ENCODE data around the gene MARS1.

The MARS1 gene

GRCh38 chr12:57451233-57451778, 36.6 kb upstream of the MARS1 start:
- TF ChIP-seq POLR2AphosphoS5 (IDR thresholded peaks at IDR 0.05; ENCODE audit: low read depth, low read length) (no peak), SIN3A (IDR thresholded peaks at IDR 0.05; ENCODE audit: borderline replicate concordance, insufficient read depth, low read length) (no peak), TAF1 (IDR thresholded peaks at IDR 0.05; ENCODE audit: borderline replicate concordance, insufficient read depth, low read length) (no peak), FOXP2 (optimal IDR thresholded peaks at IDR 0.05; ENCODE audit: borderline replicate concordance, extremely low read depth, extremely low read length, insufficient read depth) (no peak), REST (IDR thresholded peaks at IDR 0.05; ENCODE audit: insufficient read depth in 1 of 2, low read depth in 2 of 2, low read length in 2 of 2) (no peak)

- TF ChIP-seq FOXP2 (optimal IDR thresholded peaks at IDR 0.05; ENCODE audit: borderline replicate concordance, extremely low read depth, extremely low read length, insufficient read depth) (no peak), POLR2AphosphoS5 (IDR thresholded peaks at IDR 0.05; ENCODE audit: low read depth, low read length) (no peak), REST (IDR thresholded peaks at IDR 0.05; ENCODE audit: insufficient read depth in 1 of 2, low read depth in 2 of 2, low read length in 2 of 2) (no peak)
These were observed 35.5 kb upstream of the MARS1 start for GRCh38 chr12:57452181-57452936.

- TF ChIP-seq SIN3A (IDR thresholded peaks at IDR 0.05; ENCODE audit: borderline replicate concordance, insufficient read depth, low read length) (no peak), REST (IDR thresholded peaks at IDR 0.05; ENCODE audit: insufficient read depth in 1 of 2, low read depth in 2 of 2, low read length in 2 of 2) (0 out of 4 replicates have a peak, but pooled peaks of 1 of the 2 experiments have one; percentile 26)
These were observed 34.8 kb upstream of the MARS1 start for GRCh38 chr12:57452937-57453509.

GRCh38 chr12:57454213-57454565, 33.7 kb upstream of the MARS1 start:
- TF ChIP-seq SIN3A (IDR thresholded peaks at IDR 0.05; ENCODE audit: borderline replicate concordance, insufficient read depth, low read length) (no peak), TAF1 (IDR thresholded peaks at IDR 0.05; ENCODE audit: borderline replicate concordance, insufficient read depth, low read length) (no peak), POLR2AphosphoS5 (IDR thresholded peaks at IDR 0.05; ENCODE audit: low read depth, low read length) (no peak), FOXP2 (optimal IDR thresholded peaks at IDR 0.05; ENCODE audit: borderline replicate concordance, extremely low read depth, extremely low read length, insufficient read depth) (no peak), REST (IDR thresholded peaks at IDR 0.05; ENCODE audit: insufficient read depth in 1 of 2, low read depth in 2 of 2, low read length in 2 of 2) (no peak)
